ENCODE measurements around the gene LGI2. TPM values are rescaled to one million over a fixed set of nuclear protein-coding genes. Genes with fewer than 3 reads are reported as not detected.
A peak's percentile ranks its signal among the peaks of the same experiment; 100 is the strongest.

LGI2 gene
- total and polyA plus RNA-seq, 9 of the 15 experiments (the other 6 are each of a cell fraction or from before 2014, with no cell fraction given), result 0.03 to 0.07 TPM; not detected in 7

DNA sequence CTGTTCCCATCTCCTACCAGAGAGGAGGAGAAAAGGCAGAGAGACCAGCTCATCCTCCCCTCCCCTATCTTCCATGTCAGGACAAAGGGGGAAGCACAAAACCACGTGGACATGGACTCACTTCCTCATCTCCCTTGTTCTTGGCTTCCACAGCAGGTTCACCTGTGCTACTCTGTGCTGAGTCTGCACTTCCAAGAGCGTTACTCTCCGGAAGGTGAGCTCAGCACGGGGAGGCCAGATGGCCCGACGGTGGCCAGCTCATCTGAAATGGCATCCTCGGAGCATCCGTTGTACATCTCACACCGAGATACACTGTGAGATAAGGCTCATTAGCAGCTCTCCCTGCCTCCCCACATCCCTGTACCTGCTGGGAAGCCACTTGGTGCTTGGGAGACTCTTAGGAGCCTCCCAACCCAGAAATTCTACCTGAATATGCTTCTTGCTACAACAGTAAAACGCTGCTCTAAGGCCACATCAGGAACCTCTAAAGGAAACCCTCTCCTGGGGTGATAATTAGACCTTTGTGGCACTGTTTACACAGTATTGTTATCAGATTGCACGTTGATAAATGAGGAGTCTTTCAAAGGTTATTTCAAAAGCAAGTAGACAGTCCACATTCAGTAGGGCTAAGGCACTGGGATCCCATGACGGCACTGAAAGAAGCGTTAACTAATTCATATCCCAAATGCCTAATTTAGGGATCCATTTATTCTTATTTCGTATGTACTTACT, 19.4 kb downstream of the LGI2 start (continued):
- TF ChIP-seq, protein P1, sequence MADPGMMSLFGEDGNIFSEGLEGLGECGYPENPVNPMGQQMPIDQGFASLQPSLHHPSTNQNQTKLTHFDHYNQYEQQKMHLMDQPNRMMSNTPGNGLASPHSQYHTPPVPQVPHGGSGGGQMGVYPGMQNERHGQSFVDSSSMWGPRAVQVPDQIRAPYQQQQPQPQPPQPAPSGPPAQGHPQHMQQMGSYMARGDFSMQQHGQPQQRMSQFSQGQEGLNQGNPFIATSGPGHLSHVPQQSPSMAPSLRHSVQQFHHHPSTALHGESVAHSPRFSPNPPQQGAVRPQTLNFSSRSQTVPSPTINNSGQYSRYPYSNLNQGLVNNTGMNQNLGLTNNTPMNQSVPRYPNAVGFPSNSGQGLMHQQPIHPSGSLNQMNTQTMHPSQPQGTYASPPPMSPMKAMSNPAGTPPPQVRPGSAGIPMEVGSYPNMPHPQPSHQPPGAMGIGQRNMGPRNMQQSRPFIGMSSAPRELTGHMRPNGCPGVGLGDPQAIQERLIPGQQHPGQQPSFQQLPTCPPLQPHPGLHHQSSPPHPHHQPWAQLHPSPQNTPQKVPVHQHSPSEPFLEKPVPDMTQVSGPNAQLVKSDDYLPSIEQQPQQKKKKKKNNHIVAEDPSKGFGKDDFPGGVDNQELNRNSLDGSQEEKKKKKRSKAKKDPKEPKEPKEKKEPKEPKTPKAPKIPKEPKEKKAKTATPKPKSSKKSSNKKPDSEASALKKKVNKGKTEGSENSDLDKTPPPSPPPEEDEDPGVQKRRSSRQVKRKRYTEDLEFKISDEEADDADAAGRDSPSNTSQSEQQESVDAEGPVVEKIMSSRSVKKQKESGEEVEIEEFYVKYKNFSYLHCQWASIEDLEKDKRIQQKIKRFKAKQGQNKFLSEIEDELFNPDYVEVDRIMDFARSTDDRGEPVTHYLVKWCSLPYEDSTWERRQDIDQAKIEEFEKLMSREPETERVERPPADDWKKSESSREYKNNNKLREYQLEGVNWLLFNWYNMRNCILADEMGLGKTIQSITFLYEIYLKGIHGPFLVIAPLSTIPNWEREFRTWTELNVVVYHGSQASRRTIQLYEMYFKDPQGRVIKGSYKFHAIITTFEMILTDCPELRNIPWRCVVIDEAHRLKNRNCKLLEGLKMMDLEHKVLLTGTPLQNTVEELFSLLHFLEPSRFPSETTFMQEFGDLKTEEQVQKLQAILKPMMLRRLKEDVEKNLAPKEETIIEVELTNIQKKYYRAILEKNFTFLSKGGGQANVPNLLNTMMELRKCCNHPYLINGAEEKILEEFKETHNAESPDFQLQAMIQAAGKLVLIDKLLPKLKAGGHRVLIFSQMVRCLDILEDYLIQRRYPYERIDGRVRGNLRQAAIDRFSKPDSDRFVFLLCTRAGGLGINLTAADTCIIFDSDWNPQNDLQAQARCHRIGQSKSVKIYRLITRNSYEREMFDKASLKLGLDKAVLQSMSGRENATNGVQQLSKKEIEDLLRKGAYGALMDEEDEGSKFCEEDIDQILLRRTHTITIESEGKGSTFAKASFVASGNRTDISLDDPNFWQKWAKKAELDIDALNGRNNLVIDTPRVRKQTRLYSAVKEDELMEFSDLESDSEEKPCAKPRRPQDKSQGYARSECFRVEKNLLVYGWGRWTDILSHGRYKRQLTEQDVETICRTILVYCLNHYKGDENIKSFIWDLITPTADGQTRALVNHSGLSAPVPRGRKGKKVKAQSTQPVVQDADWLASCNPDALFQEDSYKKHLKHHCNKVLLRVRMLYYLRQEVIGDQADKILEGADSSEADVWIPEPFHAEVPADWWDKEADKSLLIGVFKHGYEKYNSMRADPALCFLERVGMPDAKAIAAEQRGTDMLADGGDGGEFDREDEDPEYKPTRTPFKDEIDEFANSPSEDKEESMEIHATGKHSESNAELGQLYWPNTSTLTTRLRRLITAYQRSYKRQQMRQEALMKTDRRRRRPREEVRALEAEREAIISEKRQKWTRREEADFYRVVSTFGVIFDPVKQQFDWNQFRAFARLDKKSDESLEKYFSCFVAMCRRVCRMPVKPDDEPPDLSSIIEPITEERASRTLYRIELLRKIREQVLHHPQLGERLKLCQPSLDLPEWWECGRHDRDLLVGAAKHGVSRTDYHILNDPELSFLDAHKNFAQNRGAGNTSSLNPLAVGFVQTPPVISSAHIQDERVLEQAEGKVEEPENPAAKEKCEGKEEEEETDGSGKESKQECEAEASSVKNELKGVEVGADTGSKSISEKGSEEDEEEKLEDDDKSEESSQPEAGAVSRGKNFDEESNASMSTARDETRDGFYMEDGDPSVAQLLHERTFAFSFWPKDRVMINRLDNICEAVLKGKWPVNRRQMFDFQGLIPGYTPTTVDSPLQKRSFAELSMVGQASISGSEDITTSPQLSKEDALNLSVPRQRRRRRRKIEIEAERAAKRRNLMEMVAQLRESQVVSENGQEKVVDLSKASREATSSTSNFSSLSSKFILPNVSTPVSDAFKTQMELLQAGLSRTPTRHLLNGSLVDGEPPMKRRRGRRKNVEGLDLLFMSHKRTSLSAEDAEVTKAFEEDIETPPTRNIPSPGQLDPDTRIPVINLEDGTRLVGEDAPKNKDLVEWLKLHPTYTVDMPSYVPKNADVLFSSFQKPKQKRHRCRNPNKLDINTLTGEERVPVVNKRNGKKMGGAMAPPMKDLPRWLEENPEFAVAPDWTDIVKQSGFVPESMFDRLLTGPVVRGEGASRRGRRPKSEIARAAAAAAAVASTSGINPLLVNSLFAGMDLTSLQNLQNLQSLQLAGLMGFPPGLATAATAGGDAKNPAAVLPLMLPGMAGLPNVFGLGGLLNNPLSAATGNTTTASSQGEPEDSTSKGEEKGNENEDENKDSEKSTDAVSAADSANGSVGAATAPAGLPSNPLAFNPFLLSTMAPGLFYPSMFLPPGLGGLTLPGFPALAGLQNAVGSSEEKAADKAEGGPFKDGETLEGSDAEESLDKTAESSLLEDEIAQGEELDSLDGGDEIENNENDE (IDR thresholded peaks at IDR 0.05; ENCODE audit: low read depth, low read length), result no peak
- TF ChIP-seq U2AF1 (optimal IDR thresholded peaks at IDR 0.05; ENCODE audit: low read depth, low read length) (no peak), C11orf30 (IDR thresholded peaks at IDR 0.05; ENCODE audit: low read depth) (peak; percentile 29; the same call in 1 of the 2 replicates), COPS2 (conservative IDR thresholded peaks at IDR 0.05) (no peak), RBM25 (IDR thresholded peaks at IDR 0.05; ENCODE audit: low read depth, low read length, severe bottlenecking) (no peak), SPI1 (IDR thresholded peaks at IDR 0.05; ENCODE audit: borderline replicate concordance, low read depth, low read length) (peak; percentile 47; the same call in 1 of the 2 replicates), BRD4 (IDR thresholded peaks at IDR 0.05) (no peak)
